NCI-H2196 treated with DMSO at 0.1 percent for 48 hours (cell line): ENCODE results near the gene SMU1.
"Not testable (repeated sequence)": the region's sequence is repeated elsewhere in the genome, so short reads cannot be mapped to it uniquely, and the experiment has no call there.

Experiments
- DNase-seq: peaks from one replicate; lab custom pipeline; 2025; ENCODE audit not compliant: unreplicated experiment; lab: John Stamatoyannopoulos, UW

The SMU1 gene

DNA sequence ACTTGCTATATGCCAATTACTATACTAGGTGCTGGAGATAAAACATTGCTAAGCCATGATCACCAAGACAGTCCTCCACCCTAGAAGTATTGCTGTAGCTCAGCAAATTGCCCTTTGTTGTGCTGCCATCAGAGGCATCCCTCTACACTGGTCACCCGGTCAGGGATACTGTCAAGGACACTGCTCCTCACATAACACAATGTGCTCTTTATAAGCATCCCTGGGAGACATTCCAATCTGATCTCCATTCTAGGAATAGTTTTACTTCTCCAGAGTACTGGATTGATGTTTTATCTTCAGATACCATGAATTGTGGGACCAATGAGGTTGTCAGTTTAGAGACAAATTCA is 61.8 kb downstream of the SMU1 start:
- DNase-seq, result no peak

DNA sequence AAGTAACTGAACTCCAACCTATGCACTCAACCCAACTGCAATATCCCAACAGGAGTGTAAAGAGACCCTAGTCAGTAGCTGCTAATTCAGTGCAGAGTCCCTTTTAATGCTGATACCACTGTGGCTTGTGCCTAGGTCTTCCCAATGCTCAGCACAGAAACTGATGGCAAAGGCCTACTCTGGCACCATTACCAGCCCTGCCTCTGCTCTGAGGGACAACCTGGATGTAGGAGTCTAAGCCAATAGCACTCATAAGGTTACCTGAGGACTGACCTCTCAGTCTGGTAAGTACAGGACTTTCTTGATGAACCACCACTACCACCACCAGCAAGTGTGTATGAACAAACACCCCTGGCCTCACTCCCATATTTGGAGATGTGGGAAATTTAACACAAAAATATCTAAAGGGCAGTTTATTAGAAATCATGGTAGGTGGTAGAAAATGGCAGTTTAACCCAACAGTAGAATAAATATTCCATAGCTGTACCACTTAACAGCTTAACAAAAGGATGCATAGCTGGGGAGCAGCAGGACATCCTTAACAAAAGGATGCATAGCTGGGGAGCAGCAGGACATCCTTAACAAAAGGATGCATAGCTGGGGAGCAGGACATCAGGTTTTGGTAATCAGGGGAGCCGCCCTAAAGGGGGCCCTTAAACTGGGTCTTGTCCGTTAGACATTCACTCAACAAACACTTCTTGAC is 62.4 kb downstream of the SMU1 start:
- DNase-seq, result no peak

DNA sequence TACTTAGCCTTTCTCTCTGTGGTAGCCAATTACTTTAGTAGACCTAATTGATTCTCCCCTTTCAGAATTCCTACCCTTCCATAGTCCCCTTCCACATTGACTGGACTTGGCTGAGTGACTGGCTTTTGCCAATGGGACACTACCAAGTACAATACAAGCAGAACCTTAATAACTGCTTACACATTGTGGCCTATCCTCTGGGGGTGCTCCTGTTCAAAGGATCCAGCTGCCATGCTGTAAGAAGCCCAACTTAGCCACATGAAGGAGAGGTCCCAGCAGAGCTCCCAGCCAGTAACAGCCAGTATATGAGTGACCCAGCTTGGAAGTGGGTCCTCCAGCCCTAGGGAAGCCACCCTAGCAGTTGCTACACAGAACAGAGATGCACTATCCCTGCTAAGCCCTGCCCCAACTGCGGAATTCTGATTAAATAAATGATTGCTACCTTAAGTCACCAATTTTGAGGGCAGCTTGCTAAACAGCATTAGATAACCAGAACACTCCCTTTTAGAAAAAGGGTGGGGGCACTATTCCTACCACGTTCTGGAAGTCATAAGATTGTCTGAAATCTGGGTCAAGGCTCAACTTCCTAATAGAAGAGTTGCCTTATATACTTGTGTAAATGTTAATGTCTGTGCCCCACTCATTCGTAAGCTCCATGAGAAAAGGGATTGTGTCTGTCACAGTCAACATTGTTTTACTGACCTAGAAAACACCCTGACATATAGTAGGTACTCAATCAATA is 64.0 kb downstream of the SMU1 start:
- DNase-seq, result no peak

DNA sequence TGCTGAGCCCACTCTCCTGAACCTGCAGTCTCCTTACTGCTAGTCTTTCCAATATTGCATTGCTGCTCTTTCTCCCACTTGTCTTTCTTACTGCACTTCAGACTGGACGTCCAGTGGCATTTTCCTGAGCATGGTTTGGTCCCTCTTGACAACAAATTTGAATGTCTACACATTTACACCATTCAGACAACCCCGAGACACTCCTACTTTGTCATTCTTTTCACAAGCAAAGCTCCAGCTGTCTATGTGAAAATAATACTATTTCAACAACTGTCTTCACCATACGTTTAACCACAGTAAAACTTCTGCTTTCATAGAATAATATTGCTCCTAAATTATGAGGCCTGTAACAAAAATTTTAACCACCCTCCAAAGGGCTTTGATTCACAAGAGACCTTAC is 64.6 kb downstream of the SMU1 start:
- DNase-seq, result no peak

DNA sequence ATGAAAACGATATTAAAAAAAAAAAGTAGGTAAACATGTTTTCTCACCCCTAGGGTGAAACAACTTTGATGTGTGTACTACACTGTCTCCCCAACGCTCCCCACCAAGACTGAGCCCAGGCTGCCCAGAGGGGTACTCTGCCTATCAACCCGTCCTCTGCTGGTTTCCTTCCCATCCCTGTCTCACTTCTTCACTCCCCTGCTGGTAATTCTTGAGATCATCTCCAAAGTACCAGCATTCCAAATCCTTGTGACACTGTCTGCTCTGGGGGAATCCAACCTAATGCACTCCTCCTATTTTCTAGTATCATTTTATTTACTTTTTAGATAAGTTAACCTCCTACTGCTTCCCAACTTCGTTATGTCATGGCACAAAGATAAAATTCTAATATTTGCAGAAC is 68.7 kb downstream of the SMU1 start:
- DNase-seq, result no peak

DNA sequence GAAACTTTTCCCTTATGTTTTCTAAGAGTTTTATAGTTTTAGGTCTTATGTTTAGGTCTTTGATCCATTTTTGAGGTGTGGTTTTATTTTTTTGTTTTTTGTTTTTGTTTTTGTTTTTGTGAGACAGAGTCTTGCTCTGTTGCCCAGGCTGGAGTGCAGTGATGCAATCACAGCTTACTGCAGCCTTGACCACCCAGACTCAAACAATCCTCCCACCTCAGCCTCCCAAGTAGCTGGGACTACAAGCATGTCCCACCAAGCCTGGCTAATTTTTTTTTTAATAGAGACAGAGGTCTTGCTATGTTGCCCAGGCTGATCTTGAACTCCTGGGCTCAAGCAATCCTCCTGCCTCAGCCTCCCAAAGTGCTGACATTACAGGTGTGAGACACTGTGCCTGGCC is 71.1 kb downstream of the SMU1 start:
- DNase-seq, result not testable (repeated sequence)

DNA sequence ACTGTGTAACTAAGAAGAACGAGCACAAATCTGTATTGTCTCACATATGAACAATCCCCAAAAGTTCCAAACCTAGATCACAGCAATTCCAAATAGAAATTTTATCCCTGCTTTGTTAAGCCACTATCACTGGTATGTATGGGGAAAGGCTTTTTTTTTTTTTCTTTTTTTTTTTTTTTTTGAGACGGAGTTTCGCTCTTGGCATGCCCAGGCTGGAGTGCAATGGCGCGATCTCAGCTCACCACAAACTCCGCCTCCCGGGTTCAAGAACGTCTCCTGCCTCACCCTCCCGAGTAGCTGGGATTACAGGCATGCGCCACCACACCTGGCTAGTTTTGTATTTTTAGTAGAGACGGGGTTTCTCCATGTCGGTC is 75.8 kb downstream of the SMU1 start:
- not testable (repeated sequence) for DNase-seq

DNA sequence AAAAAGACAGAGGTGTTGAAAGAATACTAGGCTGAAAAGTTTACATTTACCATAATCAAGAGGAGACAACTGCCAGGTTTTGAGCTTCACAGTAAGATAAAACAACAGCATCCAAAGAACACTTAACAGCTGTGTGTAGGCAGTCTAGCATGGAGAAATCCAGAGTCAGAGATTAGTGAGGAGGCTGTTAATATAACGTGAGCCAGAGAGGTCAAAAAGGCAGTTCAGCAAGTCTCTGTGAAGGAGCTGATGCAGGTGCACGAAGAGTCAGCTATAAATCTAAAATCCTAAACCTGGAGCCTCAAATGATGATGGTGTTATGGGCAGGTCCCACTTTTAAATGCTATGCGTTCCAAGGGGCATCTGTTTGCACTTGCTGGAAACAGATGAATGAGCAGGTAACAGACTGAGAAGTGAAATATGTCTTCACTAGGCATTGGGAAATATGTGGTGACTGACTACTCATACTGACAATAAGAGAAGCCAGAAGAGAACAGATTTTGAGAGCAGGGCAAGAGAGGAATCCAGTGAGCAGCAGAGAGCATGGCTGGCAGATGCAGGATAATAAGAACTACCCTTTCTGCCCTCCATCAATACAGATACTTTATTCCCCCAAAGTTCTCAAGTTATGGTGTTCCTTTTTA is 83.8 kb downstream of the SMU1 start:
- DNase-seq, result no peak

DNA sequence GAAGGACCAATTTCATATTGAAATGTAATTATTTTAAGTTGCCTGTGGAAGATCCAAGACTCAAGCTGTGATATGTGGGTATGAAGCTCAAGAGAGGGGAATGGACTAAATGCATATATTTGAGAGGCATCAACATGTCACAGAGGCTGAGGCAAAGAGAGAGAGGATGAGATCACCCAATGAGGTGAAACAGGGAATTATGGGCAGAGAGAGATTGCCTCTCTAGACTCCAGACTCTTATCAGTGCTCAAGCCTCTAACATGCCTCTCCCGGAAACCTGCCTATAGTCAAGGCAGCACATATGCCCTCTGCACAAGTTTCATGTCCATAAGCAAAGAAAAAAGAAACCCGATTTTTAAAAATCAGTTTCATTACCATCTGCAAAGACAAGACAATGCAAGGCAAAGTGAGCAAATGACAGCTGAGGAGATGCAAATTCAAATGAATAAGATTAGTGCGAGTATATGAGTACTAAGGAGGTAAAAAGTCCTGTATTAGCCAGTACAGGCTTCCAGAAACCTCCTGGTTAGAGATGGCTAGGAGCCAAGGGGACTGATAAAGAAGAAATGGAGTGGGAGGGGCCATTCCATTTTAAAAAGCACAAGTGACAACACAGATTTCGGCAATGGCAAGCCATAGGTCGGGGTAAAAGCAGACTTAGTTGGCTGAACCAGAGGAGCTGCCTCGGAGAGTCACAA is 84.4 kb downstream of the SMU1 start:
- DNase-seq, result no peak
